ACC112 (cell line): ENCODE data around the gene ING5.

ENCODE experiments used
- H2AFZ ChIP-seq: fragments of 200-600 bp; sonication (generic); one replicate; pipeline ENCODE4 v1.6.0; 2017; ENCODE audit warnings: antibody characterized with exemption, low read length; ENCODE audit not compliant: unreplicated experiment
- H3K27ac ChIP-seq: fragments of 200-600 bp; sonication (generic); 2 replicates; pipeline ENCODE4 v1.5.1; 2014; ENCODE audit warnings: low read depth, mild to moderate bottlenecking, antibody characterized with exemption, low read length, moderate library complexity
- H3K27me3 ChIP-seq: fragments of 200-600 bp; sonication (generic); 2 replicates; pipeline ENCODE4 v1.6.1; 2014; ENCODE audit warnings: mild to moderate bottlenecking, antibody characterized with exemption, low read length, moderate library complexity, mixed read lengths; ENCODE audit not compliant: insufficient read depth
- H3K36me3 ChIP-seq: fragments of 200-600 bp; sonication (generic); 2 replicates; pipeline ENCODE4 v1.6.1; 2016; ENCODE audit warnings: mild to moderate bottlenecking, antibody characterized with exemption, low read length, moderate library complexity, mixed read lengths; ENCODE audit not compliant: insufficient read depth
- H3K4me1 ChIP-seq: fragments of 200-600 bp; sonication (generic); one replicate; pipeline ENCODE4 v1.6.1; 2016; ENCODE audit warnings: low read length, mixed read lengths; ENCODE audit not compliant: insufficient read depth, unreplicated experiment, control insufficient read depth
- H3K4me3 ChIP-seq: fragments of 200-600 bp; sonication (generic); 2 replicates; pipeline ENCODE4 v1.5.1; 2014; ENCODE audit warnings: mild to moderate bottlenecking, low read depth, low read length
- H3K79me2 ChIP-seq: fragments of 200-600 bp; sonication (generic); one replicate; pipeline ENCODE4 v1.6.0; 2016; ENCODE audit warnings: low read length; ENCODE audit not compliant: control insufficient read depth, unreplicated experiment, insufficient read depth

ING5 gene

DNA sequence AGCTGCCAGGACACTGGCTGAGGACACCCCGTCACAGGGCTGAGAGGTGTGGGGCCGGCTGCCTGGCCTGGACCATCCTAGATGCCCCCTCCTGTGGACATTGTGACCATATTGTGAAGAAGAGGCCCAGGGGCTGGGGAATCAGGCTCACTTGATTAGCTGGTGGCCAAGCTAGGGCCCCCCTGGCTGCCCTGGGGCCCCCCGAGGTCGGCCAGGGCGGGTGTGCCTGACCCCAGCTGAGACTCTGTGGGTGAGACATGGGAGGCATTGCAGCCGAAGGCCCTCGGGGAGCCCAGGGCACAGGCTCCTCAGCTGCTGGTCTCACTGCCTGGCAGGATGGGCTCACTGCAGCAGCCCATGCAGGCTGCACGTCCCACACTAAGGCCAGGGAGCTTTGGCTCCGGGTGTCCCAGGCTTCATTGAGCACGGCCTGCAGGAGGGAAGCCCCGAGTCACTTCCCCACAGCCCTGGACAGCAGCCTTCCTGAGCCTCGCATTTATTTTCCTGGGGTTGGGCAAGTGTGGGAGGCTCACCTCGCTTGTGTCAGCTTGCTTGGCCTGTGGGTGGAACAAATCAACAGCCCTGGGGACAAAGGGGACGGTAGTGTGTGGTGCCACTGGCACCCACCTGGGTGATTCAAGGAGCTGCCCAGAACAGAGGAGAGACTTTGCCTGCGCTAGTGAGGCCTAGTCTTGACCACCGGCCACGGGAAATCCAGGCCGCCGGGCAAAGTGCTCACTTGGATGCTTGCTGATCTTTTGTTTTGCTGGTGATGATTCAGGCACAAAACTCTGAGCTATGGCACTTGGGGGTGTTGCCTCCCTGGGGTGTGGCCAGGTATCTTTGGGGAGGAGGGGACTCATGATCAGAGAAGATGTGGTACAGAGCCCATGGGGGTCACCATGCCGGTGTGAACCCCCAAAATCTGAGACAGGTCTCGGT is 76.1 kb downstream of the ING5 start:
- H3K27me3 ChIP-seq: no peaks in the 10 kb centered on the region
- no peaks in the 10 kb centered on the region for H3K79me2 ChIP-seq
- no peak overlapping the region for H3K27ac ChIP-seq
- no peak overlapping the region for H3K4me3 ChIP-seq
- H3K4me1 ChIP-seq: peaks cover 9% of the 10 kb centered on the region
- H3K36me3 ChIP-seq: no peaks in the 10 kb centered on the region
- H2AFZ ChIP-seq: no peak overlapping the region
